ENCODE measurements around the gene TRERF1. TPM values are rescaled to one million over a fixed set of nuclear protein-coding genes. Genes with fewer than 3 reads are reported as not detected.

Gene TRERF1
- total and polyA plus RNA-seq, 2 of the 4 experiments (the other 2 are of a cell fraction): 6.3 to 9.9 TPM

DNA sequence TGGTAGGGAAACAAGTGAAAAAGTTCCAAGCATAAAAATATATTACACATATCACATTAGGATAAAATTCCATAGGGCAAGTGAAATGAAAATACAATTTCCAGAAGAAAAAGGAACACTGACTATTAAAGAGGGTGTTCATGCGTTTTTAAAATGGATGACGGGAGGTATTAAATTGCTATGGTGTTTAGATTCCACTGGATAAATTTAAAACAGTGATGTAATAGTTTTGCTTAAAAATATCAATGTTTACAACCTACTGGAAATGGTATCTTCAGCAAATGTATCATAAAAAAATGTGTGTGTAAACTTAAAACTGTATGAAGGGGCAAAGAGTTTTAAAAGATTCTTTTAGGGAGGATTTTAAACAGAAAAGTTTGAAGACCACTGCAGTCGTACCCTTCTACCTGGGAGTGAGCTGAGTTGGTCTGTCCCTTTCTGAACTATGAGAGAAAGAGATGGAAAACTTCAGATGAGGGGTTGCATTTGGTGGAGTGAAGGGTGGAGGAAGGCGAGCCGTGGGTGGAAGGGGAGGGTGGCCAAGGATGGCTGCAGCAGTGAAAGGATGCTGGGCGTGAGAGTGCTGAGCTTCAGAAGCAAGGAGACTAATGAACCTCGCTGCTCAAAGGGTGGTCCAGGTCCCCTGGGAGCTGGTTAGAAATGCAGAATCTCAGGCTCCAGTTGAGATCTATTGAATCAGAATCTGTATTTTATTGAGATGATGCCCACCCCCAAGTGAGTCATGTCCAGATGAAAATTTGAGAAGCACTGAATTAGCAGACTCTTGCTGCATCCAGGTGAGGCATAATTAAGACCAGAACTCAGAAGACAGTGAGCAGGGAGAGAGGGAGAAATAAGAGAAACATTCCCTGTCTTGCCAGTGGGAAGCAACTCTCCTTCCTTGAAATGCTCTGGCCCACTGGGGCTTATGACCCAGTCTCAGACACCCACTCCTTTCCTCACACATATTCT, 179.6 kb downstream of the TRERF1 start:
- Histone ChIP-seq H3K4me2 (ENCODE audit: low read depth, low read length) (peak overlapping the region; percentile 63), H4K5ac (ENCODE audit: low read depth, low read length) (peak overlapping the region; percentile 84), H2AK5ac (ENCODE audit: low read depth, low read length) (peak overlapping the region; percentile 68), H2BK20ac (ENCODE audit: low read depth, low read length) (peak overlapping the region; percentile 43), H3K14ac (replicated peaks; ENCODE audit: low read depth, low read length) (peak overlapping the region; percentile 71; the same call in 1 of the 2 replicates), H2AFZ (replicated peaks; ENCODE audit: low read length, poor library complexity) (peak overlapping the region; percentile 4), H3K4ac (ENCODE audit: low read depth, low read length) (peak overlapping the region; percentile 85), H3K4me1 (ENCODE audit: control insufficient read depth, insufficient read depth, low read length) (peaks cover 24% of the 10 kb centered on the region), H3K79me1 (ENCODE audit: low read depth in 1 of 2, low read length in 2 of 2) (peaks cover 8 to 65% of the 10 kb centered on the region in 2 experiments), H3K4me3 (ENCODE audit: insufficient read depth, low read depth, low read length) (no peak overlapping the region), H4K8ac (ENCODE audit: low read depth in 2 of 2, low read length in 2 of 2) (peak overlapping the region; percentile 43 to 44; a peak in 1 of 4 replicates), H3K56ac (ENCODE audit: extremely low read depth, insufficient read depth, low read length) (no peak overlapping the region), H4K20me1 (ENCODE audit: insufficient read depth, low read length) (no peaks in the 10 kb centered on the region), H3K18ac (ENCODE audit: low read depth, low read length) (peak overlapping the region; percentile 33; the same call in 1 of the 2 replicates), H2BK15ac (ENCODE audit: low read depth, low read length) (peak overlapping the region; percentile 50; the same call in 1 of the 3 replicates), H4K91ac (ENCODE audit: insufficient read depth, low read depth, low read length) (peak overlapping the region; percentile 59), H2BK120ac (ENCODE audit: low read depth, low read length) (peak overlapping the region; percentile 66), H3K9me1 (ENCODE audit: insufficient read depth, low read length) (peaks cover 31% of the 10 kb centered on the region), H3K9me3 (ENCODE audit: control insufficient read depth, insufficient read depth, low read length) (no peaks in the 10 kb centered on the region), H3K9ac (ENCODE audit: low read depth, low read length) (no peak overlapping the region), H3K27ac (ENCODE audit: insufficient read depth, low read length) (peak overlapping the region; percentile 90; the same call in 1 of the 2 replicates), H3K36me3 (ENCODE audit: control insufficient read depth, insufficient read depth, low read length) (peaks cover 23% of the 10 kb centered on the region), H3K27me3 (ENCODE audit: control insufficient read depth, insufficient read depth, low read length) (no peaks in the 10 kb centered on the region), H3K23ac (ENCODE audit: low read depth, low read length) (peak overlapping the region; percentile 84), H2AK9ac (replicated peaks; ENCODE audit: low read depth, low read length, poor library complexity) (no peak overlapping the region), H2BK5ac (ENCODE audit: low read depth, low read length, poor library complexity, severe bottlenecking) (peak overlapping the region; percentile 46)
- DNase-seq (peak; percentile 55), ATAC-seq (ENCODE audit: low read depth) (peak; percentile 77)
- WGBS, 2 experiments (ENCODE audit: extremely low coverage in 2 of 2, insufficient read length in 1 of 2): 46% methylated on average over 5 of the region's 7 CpGs; no CpG with 5 or more reads in 1 of the 2 experiments
- dilution Hi-C loops (cut with HindIII; ENCODE audit: low sequenced_read_pairs, unreplicated experiment): no loop called here
- TF ChIP-seq, protein P1, sequence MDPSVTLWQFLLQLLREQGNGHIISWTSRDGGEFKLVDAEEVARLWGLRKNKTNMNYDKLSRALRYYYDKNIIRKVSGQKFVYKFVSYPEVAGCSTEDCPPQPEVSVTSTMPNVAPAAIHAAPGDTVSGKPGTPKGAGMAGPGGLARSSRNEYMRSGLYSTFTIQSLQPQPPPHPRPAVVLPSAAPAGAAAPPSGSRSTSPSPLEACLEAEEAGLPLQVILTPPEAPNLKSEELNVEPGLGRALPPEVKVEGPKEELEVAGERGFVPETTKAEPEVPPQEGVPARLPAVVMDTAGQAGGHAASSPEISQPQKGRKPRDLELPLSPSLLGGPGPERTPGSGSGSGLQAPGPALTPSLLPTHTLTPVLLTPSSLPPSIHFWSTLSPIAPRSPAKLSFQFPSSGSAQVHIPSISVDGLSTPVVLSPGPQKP (IDR thresholded peaks at IDR 0.05; ENCODE audit: borderline replicate concordance, low read depth, low read length): no peak
- POLR2A ChIA-PET (ENCODE audit: unreplicated experiment): no interaction called here
- no TSS peak for BruUV-seq (replicated peaks)
- CTCF ChIA-PET: no interaction called here
- intact Hi-C loops (cut with micrococcal nuclease): no loop called here
- in situ Hi-C loops (cut with MboI; ENCODE audit: low sequenced_read_pairs): no loop called here

All from IMR-90 (cell line).